ENCODE measurements around the gene DBH.

Gene DBH

DNA sequence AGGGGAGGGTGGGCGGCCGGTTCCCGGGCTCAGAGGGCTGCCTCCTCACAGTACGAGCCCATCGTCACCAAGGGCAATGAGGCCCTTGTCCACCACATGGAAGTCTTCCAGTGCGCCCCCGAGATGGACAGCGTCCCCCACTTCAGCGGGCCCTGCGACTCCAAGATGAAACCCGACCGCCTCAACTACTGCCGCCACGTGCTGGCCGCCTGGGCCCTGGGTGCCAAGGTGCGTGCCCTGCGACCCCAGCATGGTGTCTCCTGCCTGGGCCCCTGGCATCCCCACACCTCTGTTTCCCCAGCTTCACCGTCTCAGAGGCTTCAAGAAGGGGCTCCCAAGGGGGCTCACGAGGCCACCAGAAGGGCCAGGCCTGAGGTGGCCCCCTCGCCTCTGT lies 7.2 kb downstream of the DBH start:
- TF ChIP-seq, protein P1, sequence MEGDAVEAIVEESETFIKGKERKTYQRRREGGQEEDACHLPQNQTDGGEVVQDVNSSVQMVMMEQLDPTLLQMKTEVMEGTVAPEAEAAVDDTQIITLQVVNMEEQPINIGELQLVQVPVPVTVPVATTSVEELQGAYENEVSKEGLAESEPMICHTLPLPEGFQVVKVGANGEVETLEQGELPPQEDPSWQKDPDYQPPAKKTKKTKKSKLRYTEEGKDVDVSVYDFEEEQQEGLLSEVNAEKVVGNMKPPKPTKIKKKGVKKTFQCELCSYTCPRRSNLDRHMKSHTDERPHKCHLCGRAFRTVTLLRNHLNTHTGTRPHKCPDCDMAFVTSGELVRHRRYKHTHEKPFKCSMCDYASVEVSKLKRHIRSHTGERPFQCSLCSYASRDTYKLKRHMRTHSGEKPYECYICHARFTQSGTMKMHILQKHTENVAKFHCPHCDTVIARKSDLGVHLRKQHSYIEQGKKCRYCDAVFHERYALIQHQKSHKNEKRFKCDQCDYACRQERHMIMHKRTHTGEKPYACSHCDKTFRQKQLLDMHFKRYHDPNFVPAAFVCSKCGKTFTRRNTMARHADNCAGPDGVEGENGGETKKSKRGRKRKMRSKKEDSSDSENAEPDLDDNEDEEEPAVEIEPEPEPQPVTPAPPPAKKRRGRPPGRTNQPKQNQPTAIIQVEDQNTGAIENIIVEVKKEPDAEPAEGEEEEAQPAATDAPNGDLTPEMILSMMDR (IDR thresholded peaks at IDR 0.05; ENCODE audit: low read depth, low read length, missing control alignments), result no peak
- no peak overlapping the region for H3K4me3 ChIP-seq (ENCODE audit: low read depth, low read length)
- in situ Hi-C loops (cut with HindIII; ENCODE audit: low sequenced_read_pairs), result no loop called here
- no peak for DNase-seq (ENCODE audit: low read depth)

DNA sequence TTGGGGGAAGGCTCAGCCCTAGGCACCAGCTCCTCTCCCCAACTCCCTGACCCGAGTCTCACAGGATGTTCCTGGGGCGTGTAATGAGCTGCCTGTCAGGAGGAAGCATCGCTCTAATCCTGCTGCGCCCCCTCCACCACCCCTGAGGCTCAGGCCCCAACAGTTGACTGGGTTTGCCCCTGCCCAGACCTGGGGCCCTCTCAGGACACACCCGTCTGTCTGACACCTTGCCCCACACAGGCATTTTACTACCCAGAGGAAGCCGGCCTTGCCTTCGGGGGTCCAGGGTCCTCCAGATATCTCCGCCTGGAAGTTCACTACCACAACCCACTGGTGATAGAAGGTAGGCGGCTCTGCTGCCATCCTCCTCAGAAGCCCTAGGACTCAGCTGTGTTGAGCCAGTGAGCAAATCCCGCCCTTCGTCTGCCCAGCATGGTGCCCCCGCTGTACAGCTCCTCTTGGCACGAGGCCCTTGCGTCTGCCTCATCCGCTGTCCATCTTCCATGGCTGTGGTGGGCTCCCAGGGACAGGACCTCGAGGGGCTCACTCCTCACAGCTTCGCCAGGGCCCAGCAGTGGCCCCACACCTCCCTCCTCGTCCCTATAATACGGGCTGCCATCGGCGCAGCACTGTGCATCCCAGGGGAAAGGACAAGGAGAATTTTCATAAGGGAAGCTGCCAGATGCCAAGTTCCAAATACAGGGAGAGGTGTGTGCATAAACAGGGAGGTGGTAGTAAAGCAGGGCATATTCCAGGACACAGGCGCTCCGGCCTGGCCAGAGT lies 8.0 kb downstream of the DBH start:
- in situ Hi-C loops (cut with HindIII; ENCODE audit: low sequenced_read_pairs), result no loop called here
- DNase-seq (ENCODE audit: low read depth), result no peak
- TF ChIP-seq, protein P1 (IDR thresholded peaks at IDR 0.05; ENCODE audit: low read depth, low read length, missing control alignments), result no peak
- no peak overlapping the region for H3K4me3 ChIP-seq (ENCODE audit: low read depth, low read length)

DNA sequence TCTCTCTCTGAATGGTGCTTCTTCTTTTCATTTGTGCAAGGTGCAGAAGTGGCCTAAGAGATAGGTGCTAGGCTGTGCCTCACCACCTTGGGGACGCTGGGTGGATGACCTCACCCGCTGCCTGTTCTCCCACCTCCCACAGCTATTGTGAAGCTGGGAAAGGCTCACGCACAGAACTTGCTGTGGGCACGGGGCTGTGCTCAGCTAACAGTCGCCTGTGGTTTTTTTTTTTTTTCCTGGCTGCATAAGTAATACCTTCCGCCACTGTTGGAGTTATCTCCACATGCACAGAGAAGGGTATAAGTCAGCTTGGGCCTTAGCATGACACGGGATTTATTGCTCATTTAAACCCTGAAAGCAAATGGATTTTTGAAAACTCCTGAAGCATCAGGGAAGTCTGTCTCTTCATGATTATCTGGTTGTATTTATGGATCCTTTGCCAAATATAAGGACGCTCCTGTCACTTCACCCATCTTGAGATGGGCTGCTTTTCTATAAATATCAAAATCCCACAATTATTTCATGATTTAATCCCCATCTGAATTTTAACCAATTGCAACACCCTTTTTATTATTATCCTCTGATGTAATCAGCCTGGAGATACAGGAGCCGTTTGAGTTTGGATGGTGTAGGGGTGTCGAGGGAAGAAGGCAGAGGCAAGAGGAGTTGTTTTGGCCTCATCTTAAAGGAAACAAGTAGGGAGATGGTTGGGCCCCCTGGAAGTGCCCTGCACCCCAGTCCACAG lies 9.0 kb downstream of the DBH start:
- DNase-seq (ENCODE audit: low read depth), result no peak
- in situ Hi-C loops (cut with HindIII; ENCODE audit: low sequenced_read_pairs), result no loop called here
- TF ChIP-seq, protein P1 (IDR thresholded peaks at IDR 0.05; ENCODE audit: low read depth, low read length, missing control alignments), result no peak
- H3K4me3 ChIP-seq (ENCODE audit: low read depth, low read length), result no peak overlapping the region

GRCh38 chr9:133647148-133647547 lies 11.0 kb downstream of the DBH start:
- TF ChIP-seq, protein P1 (IDR thresholded peaks at IDR 0.05; ENCODE audit: low read depth, low read length, missing control alignments), result no peak
- in situ Hi-C loops (cut with HindIII; ENCODE audit: low sequenced_read_pairs), result no loop called here
- no peak for DNase-seq (ENCODE audit: low read depth)
- H3K4me3 ChIP-seq (ENCODE audit: low read depth, low read length), result no peak overlapping the region

- in situ Hi-C loops (cut with HindIII; ENCODE audit: low sequenced_read_pairs), result no loop called here
- no peak overlapping the region for H3K4me3 ChIP-seq (ENCODE audit: low read depth, low read length)
- no peak for DNase-seq (ENCODE audit: low read depth)
- TF ChIP-seq, protein P1 (IDR thresholded peaks at IDR 0.05; ENCODE audit: low read depth, low read length, missing control alignments), result no peak
These were observed 11.8 kb downstream of the DBH start for GRCh38 chr9:133647765-133648469.

- no peak overlapping the region for H3K4me3 ChIP-seq (ENCODE audit: low read depth, low read length)
- TF ChIP-seq, protein P1 (IDR thresholded peaks at IDR 0.05; ENCODE audit: low read depth, low read length, missing control alignments), result no peak
- in situ Hi-C loops (cut with HindIII; ENCODE audit: low sequenced_read_pairs), result no loop called here
- no peak for DNase-seq (ENCODE audit: low read depth)
These were observed 13.0 kb downstream of the DBH start for GRCh38 chr9:133649194-133649593.

All from astrocyte of the cerebellum (primary cell).